KOPT-K1 (cell line): Measurements from ENCODE around the gene LOXL1.

Source experiments
- H3K27ac ChIP-seq: fragments of 200-600 bp; sonication (generic); 2 replicates; pipeline ENCODE4 v1.5.1; 2016; ENCODE audit warnings: antibody characterized with exemption, mild to moderate bottlenecking, low read depth, low read length; ENCODE audit not compliant: poor library complexity, severe bottlenecking
- H3K36me3 ChIP-seq: fragments of 200-600 bp; sonication (generic); 2 replicates; pipeline ENCODE4 v1.5.1; 2017; ENCODE audit warnings: antibody characterized with exemption, mild to moderate bottlenecking, low read length, moderate library complexity; ENCODE audit not compliant: insufficient read depth
- H3K9me3 ChIP-seq: fragments of 200-600 bp; sonication (generic); 2 replicates; pipeline ENCODE4 v1.5.1; 2017; ENCODE audit warnings: antibody characterized with exemption, low read length, mild to moderate bottlenecking; ENCODE audit not compliant: insufficient read depth, poor library complexity, severe bottlenecking

LOXL1 gene, protein sequence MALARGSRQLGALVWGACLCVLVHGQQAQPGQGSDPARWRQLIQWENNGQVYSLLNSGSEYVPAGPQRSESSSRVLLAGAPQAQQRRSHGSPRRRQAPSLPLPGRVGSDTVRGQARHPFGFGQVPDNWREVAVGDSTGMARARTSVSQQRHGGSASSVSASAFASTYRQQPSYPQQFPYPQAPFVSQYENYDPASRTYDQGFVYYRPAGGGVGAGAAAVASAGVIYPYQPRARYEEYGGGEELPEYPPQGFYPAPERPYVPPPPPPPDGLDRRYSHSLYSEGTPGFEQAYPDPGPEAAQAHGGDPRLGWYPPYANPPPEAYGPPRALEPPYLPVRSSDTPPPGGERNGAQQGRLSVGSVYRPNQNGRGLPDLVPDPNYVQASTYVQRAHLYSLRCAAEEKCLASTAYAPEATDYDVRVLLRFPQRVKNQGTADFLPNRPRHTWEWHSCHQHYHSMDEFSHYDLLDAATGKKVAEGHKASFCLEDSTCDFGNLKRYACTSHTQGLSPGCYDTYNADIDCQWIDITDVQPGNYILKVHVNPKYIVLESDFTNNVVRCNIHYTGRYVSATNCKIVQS

GRCh38 chr15:73926219-73927002 lies at the start of gene LOXL1:
TSS of gene LOXL1 (plus strand) at chr15:73926462. CDS start at chr15:73926784, 322 bp downstream.
- H3K27ac ChIP-seq: no peak within 1 kb of the TSS
- no peaks in the 10 kb centered on the region for H3K9me3 ChIP-seq
- no peaks in the 10 kb centered on the region for H3K36me3 ChIP-seq

DNA sequence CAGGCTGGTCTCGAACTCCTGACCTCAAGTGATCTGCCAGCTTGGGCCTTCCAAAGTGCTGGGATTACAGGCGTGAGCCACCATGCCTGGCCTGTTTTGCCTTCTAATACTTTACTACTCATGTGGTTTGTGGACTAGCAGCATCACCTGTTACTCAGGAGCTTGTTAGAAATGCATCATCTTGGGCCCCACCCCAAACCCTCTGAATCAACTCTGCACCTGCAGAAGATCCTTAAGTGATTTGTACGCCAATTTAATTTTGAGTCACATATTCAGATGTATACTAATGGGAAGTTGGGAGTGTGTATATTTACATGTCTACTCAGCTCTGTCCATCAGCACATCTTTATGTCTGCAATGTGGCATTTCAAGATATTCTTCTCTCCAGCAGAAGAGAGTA lies 46.8 kb upstream of the LOXL1 start:
- no peaks in the 10 kb centered on the region for H3K36me3 ChIP-seq
- H3K27ac ChIP-seq: no peak overlapping the region
- no peaks in the 10 kb centered on the region for H3K9me3 ChIP-seq

DNA sequence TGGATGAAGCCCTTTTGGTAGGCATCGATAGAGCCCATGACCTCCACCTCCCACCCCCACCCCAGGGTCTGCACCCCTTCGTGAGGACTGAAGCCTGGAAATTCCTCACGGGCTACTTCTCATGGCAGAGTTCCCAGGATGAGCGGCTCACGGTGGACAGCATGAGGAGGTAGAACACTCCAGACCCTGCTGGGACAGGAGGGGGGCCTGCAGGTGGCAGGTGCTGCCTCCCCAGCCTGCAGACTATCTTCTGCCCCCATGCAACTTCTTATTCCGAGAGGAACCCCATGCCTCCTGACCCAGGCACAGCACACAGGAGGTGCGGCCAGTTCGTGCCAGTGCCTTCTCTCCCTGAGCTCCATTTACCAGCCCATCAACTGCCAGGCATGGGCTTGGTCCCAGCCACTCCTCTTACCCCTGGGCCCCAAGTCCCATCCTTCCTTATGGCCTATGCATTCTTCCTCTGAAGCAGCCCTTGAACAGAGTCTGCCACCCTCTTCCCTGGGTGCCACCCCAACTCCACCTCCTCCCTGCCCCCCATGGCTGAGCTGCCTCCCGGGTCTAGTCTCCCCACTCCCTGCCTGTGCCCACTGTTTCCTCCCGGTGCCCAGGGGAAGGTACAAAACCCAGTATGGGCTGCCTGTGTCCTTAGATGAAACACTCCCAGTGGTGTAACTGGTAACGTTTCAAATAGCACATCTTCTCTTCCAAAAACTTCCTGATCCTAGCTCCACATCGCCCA lies 44.5 kb upstream of the LOXL1 start:
- Histone ChIP-seq H3K9me3 (no peaks in the 10 kb centered on the region), H3K27ac (no peak overlapping the region), H3K36me3 (no peaks in the 10 kb centered on the region)

GRCh38 chr15:73882761-73883419 lies 43.4 kb upstream of the LOXL1 start:
- Histone ChIP-seq H3K9me3 (no peaks in the 10 kb centered on the region), H3K27ac (no peak overlapping the region), H3K36me3 (no peaks in the 10 kb centered on the region)

GRCh38 chr15:73884159-73884558 lies 42.1 kb upstream of the LOXL1 start:
- Histone ChIP-seq H3K9me3 (no peaks in the 10 kb centered on the region), H3K27ac (no peak overlapping the region), H3K36me3 (no peaks in the 10 kb centered on the region)

DNA sequence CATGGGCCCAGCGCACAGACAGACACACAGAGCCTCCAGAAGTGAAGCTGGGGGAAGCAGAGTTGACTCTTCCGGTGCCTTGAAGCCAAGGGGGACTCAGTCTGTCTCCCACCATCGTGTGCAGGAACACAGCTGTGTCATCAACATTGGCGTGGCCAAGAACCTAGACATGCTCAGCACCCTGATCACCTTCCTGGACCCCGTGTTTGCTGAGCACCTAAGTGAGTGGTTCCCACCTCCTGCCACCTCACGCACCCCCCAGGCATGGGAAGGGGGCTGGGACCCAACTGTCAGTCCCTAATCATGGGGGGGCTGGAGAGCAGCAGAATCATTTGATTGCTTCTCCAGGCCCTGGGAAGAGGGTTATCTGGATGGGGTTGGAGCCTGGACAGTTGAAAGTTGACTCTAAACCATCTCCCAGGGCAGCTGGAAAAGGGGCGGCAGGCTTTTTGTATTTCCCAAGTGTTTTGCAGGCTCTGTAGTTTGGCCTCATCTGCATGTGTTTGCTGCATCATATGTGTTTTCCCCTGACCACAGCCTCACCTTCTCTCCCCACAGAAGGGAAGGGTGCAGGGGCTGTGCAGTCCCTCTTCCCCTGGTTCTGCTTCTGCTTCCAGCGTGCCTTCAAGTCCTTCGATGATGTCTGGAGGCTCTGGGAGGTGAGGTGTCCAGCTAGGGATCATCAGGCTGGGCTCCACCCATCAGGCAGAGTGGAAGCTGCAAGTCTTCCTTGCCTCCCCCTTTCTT lies 40.1 kb upstream of the LOXL1 start:
- Histone ChIP-seq H3K36me3 (no peaks in the 10 kb centered on the region), H3K9me3 (no peaks in the 10 kb centered on the region), H3K27ac (no peak overlapping the region)

DNA sequence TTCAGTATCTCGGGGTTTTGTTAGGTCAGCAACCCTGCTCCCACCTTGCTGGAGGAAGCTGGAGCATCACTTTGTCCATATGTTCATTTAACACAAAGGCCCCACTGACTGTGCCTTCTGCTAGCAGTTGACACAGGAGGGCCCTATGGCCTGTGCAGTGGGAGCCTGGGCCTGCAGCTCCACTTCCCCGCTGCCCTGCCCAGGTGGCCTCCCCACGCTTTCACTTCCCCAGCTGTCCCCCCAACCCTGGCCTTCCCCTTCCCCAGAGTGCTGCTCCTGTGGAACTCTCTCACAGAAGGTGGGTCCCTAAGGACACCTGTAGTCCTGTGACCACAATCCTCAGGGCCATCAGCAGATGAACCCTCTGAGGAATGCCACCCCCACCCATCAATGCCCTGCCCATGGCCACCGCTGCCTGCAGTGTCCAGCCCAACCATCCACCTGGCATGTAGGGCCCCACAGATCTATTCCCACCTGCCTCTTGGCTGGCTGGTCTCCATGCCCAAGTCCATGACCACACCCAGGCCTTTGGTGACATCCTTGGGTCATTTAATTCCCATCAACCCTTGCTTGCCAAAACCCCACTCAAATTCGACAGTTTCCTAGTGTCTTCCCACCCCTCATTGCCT lies 39.4 kb upstream of the LOXL1 start:
- H3K36me3 ChIP-seq: no peaks in the 10 kb centered on the region

GRCh38 chr15:73887481-73887880 lies 38.8 kb upstream of the LOXL1 start:
- Histone ChIP-seq H3K9me3 (peaks cover 12% of the 10 kb centered on the region), H3K27ac (no peak overlapping the region), H3K36me3 (no peaks in the 10 kb centered on the region)

More for the DNA sequence above, 39.4 kb upstream of the LOXL1 start:
- Histone ChIP-seq H3K9me3 (peaks cover 6% of the 10 kb centered on the region), H3K27ac (no peak overlapping the region)

DNA sequence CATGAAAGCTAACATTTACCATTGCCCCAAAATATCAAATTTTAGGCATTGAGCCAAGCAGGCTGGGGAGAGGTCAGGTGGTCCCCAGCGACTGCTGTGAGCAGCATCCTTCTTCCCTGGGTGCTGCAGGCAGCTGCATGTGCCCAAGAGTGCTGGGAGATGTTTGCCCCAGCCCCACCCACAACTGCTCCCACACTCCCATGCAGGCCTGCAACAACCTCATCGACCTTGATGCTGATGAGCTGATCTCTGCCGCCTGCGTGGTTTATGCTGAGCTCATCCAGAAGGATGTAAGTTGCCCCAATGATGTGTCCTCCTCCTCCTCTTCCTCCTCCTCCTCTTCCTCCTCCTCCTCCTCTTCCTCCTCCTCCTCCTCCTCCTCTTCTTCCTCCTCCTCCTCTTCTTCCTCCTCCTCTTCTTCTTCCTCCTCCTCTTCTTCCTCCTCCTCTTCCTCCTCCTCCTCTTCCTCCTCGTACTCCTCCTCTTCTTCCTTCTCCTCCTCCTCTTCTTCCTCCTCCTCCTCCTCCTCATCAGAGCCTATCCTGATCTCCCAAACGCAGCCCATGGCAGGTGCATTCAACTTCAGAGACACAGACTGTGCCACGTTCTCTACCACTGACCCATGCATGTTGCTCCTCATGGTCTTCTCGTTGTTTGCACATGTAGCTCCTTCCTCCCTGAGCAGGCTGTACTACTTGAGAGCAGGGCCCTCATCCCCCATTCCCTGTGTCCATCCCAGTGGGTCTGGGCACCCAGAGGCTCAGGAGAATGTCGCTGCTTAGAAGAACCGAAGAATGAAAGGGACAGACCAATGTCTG lies 37.8 kb upstream of the LOXL1 start:
- Histone ChIP-seq H3K27ac (no peak overlapping the region), H3K36me3 (no peaks in the 10 kb centered on the region)

GRCh38 chr15:73889053-73889761 lies 37.1 kb upstream of the LOXL1 start:
- H3K27ac ChIP-seq: no peak overlapping the region
- peaks cover 15% of the 10 kb centered on the region for H3K9me3 ChIP-seq
- no peaks in the 10 kb centered on the region for H3K36me3 ChIP-seq

More for the DNA sequence above, 37.8 kb upstream of the LOXL1 start:
- peaks cover 15% of the 10 kb centered on the region for H3K9me3 ChIP-seq

DNA sequence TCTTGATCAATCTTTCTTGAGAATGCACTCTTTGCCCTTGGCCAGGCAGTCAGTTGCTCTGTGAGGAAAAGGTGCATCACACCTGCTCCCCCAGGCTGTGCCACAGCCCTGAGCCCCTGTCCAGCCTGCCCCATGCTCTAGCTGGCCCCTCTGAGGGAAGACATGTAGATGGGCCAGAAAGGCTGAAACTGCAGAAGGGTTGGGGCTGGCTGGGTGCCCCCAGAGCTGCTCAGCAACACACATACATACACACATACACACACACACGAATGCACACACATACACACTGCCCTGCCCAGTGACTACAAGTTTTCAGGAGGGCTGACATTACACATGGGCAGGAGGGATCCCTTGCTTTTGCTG lies 36.5 kb upstream of the LOXL1 start:
- H3K9me3 ChIP-seq: peaks cover 15% of the 10 kb centered on the region
- H3K36me3 ChIP-seq: no peaks in the 10 kb centered on the region
- H3K27ac ChIP-seq: no peak overlapping the region
